ENCODE measurements around the gene REPS2.

DNA sequence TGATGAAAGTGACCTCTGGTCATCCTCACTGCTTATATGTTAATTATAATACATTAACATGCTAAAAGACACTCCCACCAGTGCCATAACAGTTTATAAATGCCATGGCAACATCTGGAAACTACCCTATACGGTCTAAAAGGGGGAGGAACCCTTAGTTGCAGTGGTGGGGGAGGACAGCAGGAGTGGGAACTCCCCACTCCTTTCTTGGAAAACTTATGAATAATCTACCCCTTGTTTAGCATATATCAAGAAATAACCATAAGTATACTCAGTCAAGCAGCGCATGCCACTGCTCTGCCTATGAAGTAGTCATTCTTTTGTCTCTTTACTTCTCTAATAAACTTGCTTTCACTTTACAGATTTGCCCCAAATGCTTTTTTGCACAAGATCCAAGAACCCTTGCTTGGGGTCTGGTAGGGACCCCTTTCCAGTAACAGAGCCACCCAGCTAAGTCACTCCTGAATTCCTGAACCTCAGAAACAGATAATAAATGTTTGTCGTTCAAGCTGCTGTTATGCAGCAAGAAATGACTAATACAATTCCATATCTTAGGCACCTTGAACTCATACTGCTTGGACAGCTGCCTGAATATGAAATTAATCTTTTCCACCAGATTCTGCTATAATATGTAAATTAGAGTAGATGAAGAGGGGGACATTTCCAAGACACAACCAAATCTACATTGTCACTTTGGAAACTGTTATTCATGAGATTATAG is 14.4 kb upstream of the REPS2 start:
- TF ChIP-seq, protein P1, sequence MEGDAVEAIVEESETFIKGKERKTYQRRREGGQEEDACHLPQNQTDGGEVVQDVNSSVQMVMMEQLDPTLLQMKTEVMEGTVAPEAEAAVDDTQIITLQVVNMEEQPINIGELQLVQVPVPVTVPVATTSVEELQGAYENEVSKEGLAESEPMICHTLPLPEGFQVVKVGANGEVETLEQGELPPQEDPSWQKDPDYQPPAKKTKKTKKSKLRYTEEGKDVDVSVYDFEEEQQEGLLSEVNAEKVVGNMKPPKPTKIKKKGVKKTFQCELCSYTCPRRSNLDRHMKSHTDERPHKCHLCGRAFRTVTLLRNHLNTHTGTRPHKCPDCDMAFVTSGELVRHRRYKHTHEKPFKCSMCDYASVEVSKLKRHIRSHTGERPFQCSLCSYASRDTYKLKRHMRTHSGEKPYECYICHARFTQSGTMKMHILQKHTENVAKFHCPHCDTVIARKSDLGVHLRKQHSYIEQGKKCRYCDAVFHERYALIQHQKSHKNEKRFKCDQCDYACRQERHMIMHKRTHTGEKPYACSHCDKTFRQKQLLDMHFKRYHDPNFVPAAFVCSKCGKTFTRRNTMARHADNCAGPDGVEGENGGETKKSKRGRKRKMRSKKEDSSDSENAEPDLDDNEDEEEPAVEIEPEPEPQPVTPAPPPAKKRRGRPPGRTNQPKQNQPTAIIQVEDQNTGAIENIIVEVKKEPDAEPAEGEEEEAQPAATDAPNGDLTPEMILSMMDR (IDR thresholded peaks at IDR 0.05): no peak
- TF ChIP-seq POLR2A (IDR thresholded peaks at IDR 0.05): no peak
- no peak for TF ChIP-seq POLR2AphosphoS5 (IDR thresholded peaks at IDR 0.05)
